Measurements from ENCODE around the gene SCARB1. TPM values are rescaled to one million over a fixed set of nuclear protein-coding genes. Genes with fewer than 3 reads are reported as not detected.
A peak's percentile ranks its signal among the peaks of the same experiment; 100 is the strongest.

SCARB1 gene
- total RNA-seq, 1 experiment from 2014 or later = 31.3 TPM

DNA sequence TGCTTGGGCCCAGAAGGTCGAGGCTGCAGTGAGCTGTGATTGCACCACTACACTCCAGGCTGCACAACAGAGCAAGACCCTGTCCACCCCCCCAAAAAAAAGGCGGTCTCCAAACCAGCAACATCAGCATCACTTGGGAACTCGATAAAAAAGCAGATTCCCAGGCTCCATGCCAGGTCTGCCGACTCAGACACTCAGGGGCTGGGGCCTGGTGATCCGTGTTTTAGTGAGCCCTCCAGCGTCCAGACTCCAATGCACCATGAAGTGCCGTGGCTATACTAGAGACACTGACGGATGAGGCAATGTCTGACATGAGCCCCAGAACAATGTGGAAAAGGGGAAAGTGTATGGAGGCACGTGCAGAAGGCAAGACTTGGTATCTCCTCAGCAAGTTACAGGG is 28.8 kb downstream of the SCARB1 start:
- peaks cover 3% of the 10 kb centered on the region for H3K79me1 ChIP-seq (ENCODE audit: insufficient read depth, low read depth, low read length, poor library complexity, severe bottlenecking)
- no peak overlapping the region for H2BK15ac ChIP-seq (ENCODE audit: low read depth, low read length)
- no peak overlapping the region for H4K8ac ChIP-seq (replicated peaks; ENCODE audit: insufficient read length, low read depth, low read length)
- no peak overlapping the region for H3K27ac ChIP-seq (ENCODE audit: insufficient read length, low read depth, low read length)
- H3K27me3 ChIP-seq (ENCODE audit: insufficient read depth, low read length) = no peaks in the 10 kb centered on the region
- no peak overlapping the region for H2AK5ac ChIP-seq (ENCODE audit: insufficient read length, low read length)
- H3K27ac Mint-ChIP-seq = no peak overlapping the region
- H4K5ac ChIP-seq (ENCODE audit: insufficient read length, low read depth, low read length) = no peak overlapping the region
- H3K23me2 ChIP-seq (ENCODE audit: insufficient read length, low read depth, low read length, poor library complexity, severe bottlenecking) = no peaks in the 10 kb centered on the region
- H3K4ac ChIP-seq (ENCODE audit: low read depth, low read length) = no peak overlapping the region
- H3K18ac ChIP-seq (ENCODE audit: insufficient read length, low read depth, low read length) = no peak overlapping the region
- H2BK20ac ChIP-seq (ENCODE audit: low read depth, low read length, poor library complexity, severe bottlenecking) = no peak overlapping the region
- no peak overlapping the region for H2BK5ac ChIP-seq (ENCODE audit: insufficient read length, low read length)
- no peak overlapping the region for H3K23ac ChIP-seq (ENCODE audit: insufficient read length, low read depth, low read length)
- H4K20me1 ChIP-seq (ENCODE audit: control insufficient read depth, insufficient read depth, insufficient read length) = no peaks in the 10 kb centered on the region
- H4K91ac ChIP-seq (ENCODE audit: insufficient read length, low read depth, low read length) = no peak overlapping the region
- H3K9ac ChIP-seq (ENCODE audit: extremely low read depth, insufficient read length, low read length) = no peak overlapping the region
- H3K4me3 Mint-ChIP-seq = no peak overlapping the region
- H3K4me2 ChIP-seq (ENCODE audit: insufficient read depth, insufficient read length, low read length) = no peak overlapping the region
- no peak overlapping the region for H2AFZ ChIP-seq (ENCODE audit: low read length)
- peaks cover 19% of the 10 kb centered on the region for H3K27me3 Mint-ChIP-seq (ENCODE audit: low read depth)
- peaks cover 2% of the 10 kb centered on the region; the same call in 1 of the 2 replicates for H3K79me2 ChIP-seq (ENCODE audit: insufficient read depth, low read length)
- no peak overlapping the region for H2BK120ac ChIP-seq (ENCODE audit: low read depth, low read length, poor library complexity, severe bottlenecking)
- H3K56ac ChIP-seq (ENCODE audit: insufficient read length, low read depth, low read length) = no peak overlapping the region
- no peaks in the 10 kb centered on the region for H3K9me3 ChIP-seq (ENCODE audit: control insufficient read depth, low read depth, low read length)
- peaks cover 5% of the 10 kb centered on the region for H3K4me1 ChIP-seq (ENCODE audit: insufficient read depth, low read length)
- H3K4me1 Mint-ChIP-seq = peaks cover 34 to 37% of the 10 kb centered on the region in 2 experiments
- no peak for DNase-seq
- H3K36me3 Mint-ChIP-seq (ENCODE audit: insufficient read depth in 1 of 3, low read depth in 3 of 3) = peaks cover 0 to 10% (median 0%) of the 10 kb centered on the region in 3 experiments; a peak in 2 of 7 replicates
- peak overlapping the region; percentile 21 for H2BK12ac ChIP-seq (ENCODE audit: insufficient read length, low read depth, low read length)
- no peak overlapping the region for H3T11ph ChIP-seq (ENCODE audit: low read length)
- H3K9me3 Mint-ChIP-seq = peaks cover 0 to 4% of the 10 kb centered on the region in 2 experiments; a peak in 1 of 5 replicates
- no peak overlapping the region; the same call in 1 of the 2 replicates for H3K14ac ChIP-seq (ENCODE audit: insufficient read depth, low read length)
- TF ChIP-seq, protein P1, sequence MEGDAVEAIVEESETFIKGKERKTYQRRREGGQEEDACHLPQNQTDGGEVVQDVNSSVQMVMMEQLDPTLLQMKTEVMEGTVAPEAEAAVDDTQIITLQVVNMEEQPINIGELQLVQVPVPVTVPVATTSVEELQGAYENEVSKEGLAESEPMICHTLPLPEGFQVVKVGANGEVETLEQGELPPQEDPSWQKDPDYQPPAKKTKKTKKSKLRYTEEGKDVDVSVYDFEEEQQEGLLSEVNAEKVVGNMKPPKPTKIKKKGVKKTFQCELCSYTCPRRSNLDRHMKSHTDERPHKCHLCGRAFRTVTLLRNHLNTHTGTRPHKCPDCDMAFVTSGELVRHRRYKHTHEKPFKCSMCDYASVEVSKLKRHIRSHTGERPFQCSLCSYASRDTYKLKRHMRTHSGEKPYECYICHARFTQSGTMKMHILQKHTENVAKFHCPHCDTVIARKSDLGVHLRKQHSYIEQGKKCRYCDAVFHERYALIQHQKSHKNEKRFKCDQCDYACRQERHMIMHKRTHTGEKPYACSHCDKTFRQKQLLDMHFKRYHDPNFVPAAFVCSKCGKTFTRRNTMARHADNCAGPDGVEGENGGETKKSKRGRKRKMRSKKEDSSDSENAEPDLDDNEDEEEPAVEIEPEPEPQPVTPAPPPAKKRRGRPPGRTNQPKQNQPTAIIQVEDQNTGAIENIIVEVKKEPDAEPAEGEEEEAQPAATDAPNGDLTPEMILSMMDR (conservative IDR thresholded peaks at IDR 0.05) = no peak
- no CpG with 5 or more reads among the region's 9 CpGs for WGBS (ENCODE audit: extremely low coverage, insufficient read length, low lambda C conversion rate)
